H1 (cell line): ENCODE data around the gene SCOC.

Experiments used
- BRCA1 ChIP-seq: IDR thresholded peaks from 2 replicates; pipeline ENCODE4 v1.6.1; 2012; ENCODE audit warnings: low read depth, low read length, improper control_type of control experiment
- CEBPB ChIP-seq: IDR thresholded peaks from 2 replicates; pipeline ENCODE4 v1.6.1; 2012; ENCODE audit warnings: low read depth, low read length
- CHD1 ChIP-seq: IDR thresholded peaks from 2 replicates; pipeline ENCODE4 v1.6.1; 2012; ENCODE audit warnings: low read depth, low read length, improper control_type of control experiment
- JUND ChIP-seq: IDR thresholded peaks from 2 replicates; pipeline ENCODE4 v1.6.1; 2011; ENCODE audit warnings: mild to moderate bottlenecking, improper control_type of control experiment, low read length
- MAFK ChIP-seq: IDR thresholded peaks from 2 replicates; pipeline ENCODE4 v1.6.1; 2012; ENCODE audit warnings: low read depth, mild to moderate bottlenecking, improper control_type of control experiment, low read length
- POLR2A ChIP-seq, 2 experiments: IDR thresholded peaks; 1 replicate in 1 of 2; 2 replicates in 1 of 2; pipeline ENCODE4 v1.6.1; 2011; ENCODE audit warnings: low read depth in 2 of 2, low read length in 2 of 2, mild to moderate bottlenecking in 2 of 2; ENCODE audit errors: control extremely low read depth in 1 of 2
- RBBP5 ChIP-seq: IDR thresholded peaks from 2 replicates; pipeline ENCODE4 v1.7.1; 2012; ENCODE audit warnings: low read depth, mild to moderate bottlenecking, inconsistent platforms, low read length, moderate library complexity, borderline replicate concordance
- RXRA ChIP-seq: IDR thresholded peaks from 2 replicates; pipeline ENCODE4 v1.6.1; 2011; ENCODE audit warnings: low read depth, mild to moderate bottlenecking, low read length, moderate library complexity; ENCODE audit not compliant: insufficient read depth
- SIN3A ChIP-seq, 2 experiments: IDR thresholded peaks in 1 of 2; conservative IDR thresholded peaks in 1 of 2; 2 replicates each; pipeline ENCODE4 v1.6.1; 2011 to 2012; ENCODE audit warnings: low read length in 2 of 2, improper control_type of control experiment in 1 of 2, low read depth in 1 of 2, mild to moderate bottlenecking in 1 of 2
- SIRT6 ChIP-seq: IDR thresholded peaks from one replicate; pipeline ENCODE4 v1.7.1; 2012; ENCODE audit warnings: low read length, inconsistent platforms
- ZNF274 ChIP-seq: IDR thresholded peaks from 2 replicates; pipeline ENCODE4 v1.7.0; 2012; ENCODE audit warnings: low read length, borderline replicate concordance; ENCODE audit errors: extremely low read depth
- TF ChIP-seq, protein P1 (sequence below), 3 experiments: IDR thresholded peaks; 1 replicate in 2 of 3; 2 replicates in 1 of 3; pipeline versions ENCODE4 v1.5.1 to v1.6.1; 2011; ENCODE audit warnings: low read length in 3 of 3, mild to moderate bottlenecking in 3 of 3, inconsistent platforms in 2 of 3, low read depth in 1 of 3, moderate library complexity in 1 of 3; ENCODE audit not compliant: insufficient read depth in 1 of 3; ENCODE audit errors: control extremely low read depth in 1 of 3
- TF ChIP-seq, protein P2 (sequence below): IDR thresholded peaks from 2 replicates; pipeline ENCODE4 v1.6.1; 2012; ENCODE audit warnings: inconsistent platforms
- TF ChIP-seq, protein P3 (sequence below): fragments of 300-600 bp; sonication (generic); IDR thresholded peaks from 2 replicates; pipeline ENCODE4 v1.7.1; 2012; ENCODE audit warnings: low read length, moderate library complexity, mild to moderate bottlenecking, inconsistent platforms; ENCODE audit not compliant: insufficient replicate concordance

DNA sequence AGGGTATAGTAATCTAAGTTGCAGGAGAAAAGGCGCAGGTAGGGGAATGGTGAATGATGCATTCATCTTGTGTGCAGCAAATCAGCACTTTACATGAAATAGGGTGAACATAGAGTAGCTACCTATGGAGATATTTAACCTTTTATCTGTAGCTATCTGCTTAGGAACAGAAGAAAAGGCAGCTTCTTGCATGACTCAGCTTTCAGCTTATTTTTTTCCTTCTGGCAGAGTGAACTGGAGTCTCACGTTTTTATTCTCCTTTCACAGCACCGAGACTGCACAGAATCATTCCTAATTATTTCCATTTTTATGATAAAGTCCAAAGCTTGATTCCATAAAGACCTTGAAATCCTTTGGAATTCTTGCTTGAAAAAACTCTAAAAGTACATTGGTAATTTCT lies 4.8 kb upstream of the SCOC start:
- TF ChIP-seq BRCA1: no peak
- TF ChIP-seq, protein P1, sequence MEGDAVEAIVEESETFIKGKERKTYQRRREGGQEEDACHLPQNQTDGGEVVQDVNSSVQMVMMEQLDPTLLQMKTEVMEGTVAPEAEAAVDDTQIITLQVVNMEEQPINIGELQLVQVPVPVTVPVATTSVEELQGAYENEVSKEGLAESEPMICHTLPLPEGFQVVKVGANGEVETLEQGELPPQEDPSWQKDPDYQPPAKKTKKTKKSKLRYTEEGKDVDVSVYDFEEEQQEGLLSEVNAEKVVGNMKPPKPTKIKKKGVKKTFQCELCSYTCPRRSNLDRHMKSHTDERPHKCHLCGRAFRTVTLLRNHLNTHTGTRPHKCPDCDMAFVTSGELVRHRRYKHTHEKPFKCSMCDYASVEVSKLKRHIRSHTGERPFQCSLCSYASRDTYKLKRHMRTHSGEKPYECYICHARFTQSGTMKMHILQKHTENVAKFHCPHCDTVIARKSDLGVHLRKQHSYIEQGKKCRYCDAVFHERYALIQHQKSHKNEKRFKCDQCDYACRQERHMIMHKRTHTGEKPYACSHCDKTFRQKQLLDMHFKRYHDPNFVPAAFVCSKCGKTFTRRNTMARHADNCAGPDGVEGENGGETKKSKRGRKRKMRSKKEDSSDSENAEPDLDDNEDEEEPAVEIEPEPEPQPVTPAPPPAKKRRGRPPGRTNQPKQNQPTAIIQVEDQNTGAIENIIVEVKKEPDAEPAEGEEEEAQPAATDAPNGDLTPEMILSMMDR (IDR thresholded peaks at IDR 0.05; ENCODE audit: control extremely low read depth in 1 of 3, insufficient read depth in 1 of 3, low read depth in 1 of 3, low read length in 3 of 3): no peak
- no peak for TF ChIP-seq RXRA
- TF ChIP-seq POLR2A (IDR thresholded peaks at IDR 0.05; ENCODE audit: control extremely low read depth in 1 of 2, low read depth in 2 of 2, low read length in 2 of 2): no peak
- no peak for TF ChIP-seq SIRT6
- no peak for TF ChIP-seq MAFK
- TF ChIP-seq, protein P2, sequence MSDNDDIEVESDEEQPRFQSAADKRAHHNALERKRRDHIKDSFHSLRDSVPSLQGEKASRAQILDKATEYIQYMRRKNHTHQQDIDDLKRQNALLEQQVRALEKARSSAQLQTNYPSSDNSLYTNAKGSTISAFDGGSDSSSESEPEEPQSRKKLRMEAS: no peak
- TF ChIP-seq, protein P3, sequence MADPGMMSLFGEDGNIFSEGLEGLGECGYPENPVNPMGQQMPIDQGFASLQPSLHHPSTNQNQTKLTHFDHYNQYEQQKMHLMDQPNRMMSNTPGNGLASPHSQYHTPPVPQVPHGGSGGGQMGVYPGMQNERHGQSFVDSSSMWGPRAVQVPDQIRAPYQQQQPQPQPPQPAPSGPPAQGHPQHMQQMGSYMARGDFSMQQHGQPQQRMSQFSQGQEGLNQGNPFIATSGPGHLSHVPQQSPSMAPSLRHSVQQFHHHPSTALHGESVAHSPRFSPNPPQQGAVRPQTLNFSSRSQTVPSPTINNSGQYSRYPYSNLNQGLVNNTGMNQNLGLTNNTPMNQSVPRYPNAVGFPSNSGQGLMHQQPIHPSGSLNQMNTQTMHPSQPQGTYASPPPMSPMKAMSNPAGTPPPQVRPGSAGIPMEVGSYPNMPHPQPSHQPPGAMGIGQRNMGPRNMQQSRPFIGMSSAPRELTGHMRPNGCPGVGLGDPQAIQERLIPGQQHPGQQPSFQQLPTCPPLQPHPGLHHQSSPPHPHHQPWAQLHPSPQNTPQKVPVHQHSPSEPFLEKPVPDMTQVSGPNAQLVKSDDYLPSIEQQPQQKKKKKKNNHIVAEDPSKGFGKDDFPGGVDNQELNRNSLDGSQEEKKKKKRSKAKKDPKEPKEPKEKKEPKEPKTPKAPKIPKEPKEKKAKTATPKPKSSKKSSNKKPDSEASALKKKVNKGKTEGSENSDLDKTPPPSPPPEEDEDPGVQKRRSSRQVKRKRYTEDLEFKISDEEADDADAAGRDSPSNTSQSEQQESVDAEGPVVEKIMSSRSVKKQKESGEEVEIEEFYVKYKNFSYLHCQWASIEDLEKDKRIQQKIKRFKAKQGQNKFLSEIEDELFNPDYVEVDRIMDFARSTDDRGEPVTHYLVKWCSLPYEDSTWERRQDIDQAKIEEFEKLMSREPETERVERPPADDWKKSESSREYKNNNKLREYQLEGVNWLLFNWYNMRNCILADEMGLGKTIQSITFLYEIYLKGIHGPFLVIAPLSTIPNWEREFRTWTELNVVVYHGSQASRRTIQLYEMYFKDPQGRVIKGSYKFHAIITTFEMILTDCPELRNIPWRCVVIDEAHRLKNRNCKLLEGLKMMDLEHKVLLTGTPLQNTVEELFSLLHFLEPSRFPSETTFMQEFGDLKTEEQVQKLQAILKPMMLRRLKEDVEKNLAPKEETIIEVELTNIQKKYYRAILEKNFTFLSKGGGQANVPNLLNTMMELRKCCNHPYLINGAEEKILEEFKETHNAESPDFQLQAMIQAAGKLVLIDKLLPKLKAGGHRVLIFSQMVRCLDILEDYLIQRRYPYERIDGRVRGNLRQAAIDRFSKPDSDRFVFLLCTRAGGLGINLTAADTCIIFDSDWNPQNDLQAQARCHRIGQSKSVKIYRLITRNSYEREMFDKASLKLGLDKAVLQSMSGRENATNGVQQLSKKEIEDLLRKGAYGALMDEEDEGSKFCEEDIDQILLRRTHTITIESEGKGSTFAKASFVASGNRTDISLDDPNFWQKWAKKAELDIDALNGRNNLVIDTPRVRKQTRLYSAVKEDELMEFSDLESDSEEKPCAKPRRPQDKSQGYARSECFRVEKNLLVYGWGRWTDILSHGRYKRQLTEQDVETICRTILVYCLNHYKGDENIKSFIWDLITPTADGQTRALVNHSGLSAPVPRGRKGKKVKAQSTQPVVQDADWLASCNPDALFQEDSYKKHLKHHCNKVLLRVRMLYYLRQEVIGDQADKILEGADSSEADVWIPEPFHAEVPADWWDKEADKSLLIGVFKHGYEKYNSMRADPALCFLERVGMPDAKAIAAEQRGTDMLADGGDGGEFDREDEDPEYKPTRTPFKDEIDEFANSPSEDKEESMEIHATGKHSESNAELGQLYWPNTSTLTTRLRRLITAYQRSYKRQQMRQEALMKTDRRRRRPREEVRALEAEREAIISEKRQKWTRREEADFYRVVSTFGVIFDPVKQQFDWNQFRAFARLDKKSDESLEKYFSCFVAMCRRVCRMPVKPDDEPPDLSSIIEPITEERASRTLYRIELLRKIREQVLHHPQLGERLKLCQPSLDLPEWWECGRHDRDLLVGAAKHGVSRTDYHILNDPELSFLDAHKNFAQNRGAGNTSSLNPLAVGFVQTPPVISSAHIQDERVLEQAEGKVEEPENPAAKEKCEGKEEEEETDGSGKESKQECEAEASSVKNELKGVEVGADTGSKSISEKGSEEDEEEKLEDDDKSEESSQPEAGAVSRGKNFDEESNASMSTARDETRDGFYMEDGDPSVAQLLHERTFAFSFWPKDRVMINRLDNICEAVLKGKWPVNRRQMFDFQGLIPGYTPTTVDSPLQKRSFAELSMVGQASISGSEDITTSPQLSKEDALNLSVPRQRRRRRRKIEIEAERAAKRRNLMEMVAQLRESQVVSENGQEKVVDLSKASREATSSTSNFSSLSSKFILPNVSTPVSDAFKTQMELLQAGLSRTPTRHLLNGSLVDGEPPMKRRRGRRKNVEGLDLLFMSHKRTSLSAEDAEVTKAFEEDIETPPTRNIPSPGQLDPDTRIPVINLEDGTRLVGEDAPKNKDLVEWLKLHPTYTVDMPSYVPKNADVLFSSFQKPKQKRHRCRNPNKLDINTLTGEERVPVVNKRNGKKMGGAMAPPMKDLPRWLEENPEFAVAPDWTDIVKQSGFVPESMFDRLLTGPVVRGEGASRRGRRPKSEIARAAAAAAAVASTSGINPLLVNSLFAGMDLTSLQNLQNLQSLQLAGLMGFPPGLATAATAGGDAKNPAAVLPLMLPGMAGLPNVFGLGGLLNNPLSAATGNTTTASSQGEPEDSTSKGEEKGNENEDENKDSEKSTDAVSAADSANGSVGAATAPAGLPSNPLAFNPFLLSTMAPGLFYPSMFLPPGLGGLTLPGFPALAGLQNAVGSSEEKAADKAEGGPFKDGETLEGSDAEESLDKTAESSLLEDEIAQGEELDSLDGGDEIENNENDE: no peak
- no peak for TF ChIP-seq CEBPB
- TF ChIP-seq ZNF274: no peak
- no peak for TF ChIP-seq JUND
- no peak for TF ChIP-seq SIN3A (conservative IDR thresholded peaks at IDR 0.05 in 1 of 2, IDR thresholded peaks at IDR 0.05 in 1 of 2; ENCODE audit: low read depth in 1 of 2, low read length in 2 of 2)
- TF ChIP-seq CHD1: no peak
- TF ChIP-seq RBBP5: no peak
